Fibroblast of lung (primary cell): ENCODE measurements around the gene MLYCD. TPM values are rescaled to one million over a fixed set of nuclear protein-coding genes. Genes with fewer than 3 reads are reported as not detected.

Source experiments
- DNase-seq, 2 donors: peaks; one replicate each; pipeline versions ENCODE4 v3.0.0 to v3.0.0-alpha.2; 2010; ENCODE audit warnings: low read depth in 2 of 2
- H2AFZ ChIP-seq: 2 replicates; pipeline ENCODE4 v1.5.1; 2012; ENCODE audit warnings: low read length, control low read depth, inconsistent platforms
- H3K27ac ChIP-seq: 2 replicates; pipeline ENCODE4 v1.5.1; 2011; ENCODE audit warnings: low read length, control low read depth; ENCODE audit not compliant: insufficient read depth
- H3K27me3 ChIP-seq: 2 replicates; pipeline ENCODE4 v1.5.1; 2011; ENCODE audit warnings: mild to moderate bottlenecking, low read length; ENCODE audit not compliant: control insufficient read depth, insufficient read depth
- H3K36me3 ChIP-seq: 2 replicates; pipeline ENCODE4 v1.5.1; 2011; ENCODE audit warnings: low read length; ENCODE audit not compliant: control insufficient read depth, insufficient read depth
- H3K4me1 ChIP-seq: 2 replicates; pipeline ENCODE4 v1.5.1; 2011; ENCODE audit warnings: low read length; ENCODE audit not compliant: control insufficient read depth, insufficient read depth; ENCODE audit errors: extremely low read depth
- H3K4me2 ChIP-seq: 2 replicates; pipeline ENCODE4 v1.5.1; 2011; ENCODE audit warnings: low read length, control low read depth; ENCODE audit not compliant: insufficient read depth; ENCODE audit errors: extremely low read depth
- H3K4me3 ChIP-seq, 4 experiments: fragments of 200-600 bp in 1 of 4; sonication (generic) in 1 of 4; replicated peaks in 1 of 4; 2 replicates each; pipeline ENCODE4 v1.5.1; 2011 to 2016; ENCODE audit warnings: low read length in 4 of 4, low read depth in 3 of 4, mild to moderate bottlenecking in 3 of 4, control low read depth in 2 of 4, inconsistent platforms in 1 of 4, mixed read lengths in 1 of 4; ENCODE audit not compliant: insufficient read depth in 1 of 4; ENCODE audit errors: control extremely low read depth in 1 of 4
- H3K79me2 ChIP-seq: 2 replicates; pipeline ENCODE4 v1.5.1; 2012; ENCODE audit warnings: mild to moderate bottlenecking, low read length, inconsistent platforms; ENCODE audit not compliant: control insufficient read depth, insufficient read depth
- H3K9ac ChIP-seq: 2 replicates; pipeline ENCODE4 v1.5.1; 2011; ENCODE audit warnings: mild to moderate bottlenecking, low read length, control low read depth; ENCODE audit not compliant: insufficient read depth
- H3K9me3 ChIP-seq: 2 replicates; pipeline ENCODE4 v1.5.1; 2012; ENCODE audit warnings: low read depth, low read length; ENCODE audit not compliant: control insufficient read depth, insufficient read depth
- H4K20me1 ChIP-seq: 2 replicates; pipeline ENCODE4 v1.5.1; 2011; ENCODE audit warnings: low read length; ENCODE audit not compliant: control insufficient read depth, insufficient read depth; ENCODE audit errors: extremely low read depth
- CTCF ChIP-seq, 2 donors: IDR thresholded peaks in 1 of 2; conservative IDR thresholded peaks in 1 of 2; 1 replicate in 1 of 2; 2 replicates in 1 of 2; pipeline ENCODE4 v1.5.1; 2011 to 2012; ENCODE audit warnings: low read length in 2 of 2, control low read depth in 1 of 2, inconsistent platforms in 1 of 2, low read depth in 1 of 2, mild to moderate bottlenecking in 1 of 2
- EZH2 ChIP-seq: IDR thresholded peaks from 2 replicates; pipeline ENCODE4 v1.5.1; 2012; ENCODE audit warnings: low read length, control low read depth, mild to moderate bottlenecking; ENCODE audit errors: missing control alignments
- polyA plus RNA-seq, 2 donors: library from polyadenylated mRNA; depleted of rRNA in 1 of 2; stranded (reverse) in 1 of 2; unstranded in 1 of 2; fragments of >200 nt; gene quantifications; 2 replicates each; pipeline ENCODE4 v1.2.1, GENCODE V29; 2011 to 2012; ENCODE audit warnings: missing spikeins in 1 of 2
- total RNA-seq: library from RNA; depleted of rRNA; stranded (reverse); fragments of >200 nt; gene quantifications from 2 replicates; pipeline ENCODE4 v1.2.1, GENCODE V29; 2014

The MLYCD gene
- total and polyA plus RNA-seq, 2 donors (not counting 1 experiment from before 2014, with no cell fraction given), result 1.0 to 3.8 TPM

GRCh38 chr16:83960521-83961249 lies 61.8 kb downstream of the MLYCD start:
- no peak overlapping the region for H2AFZ ChIP-seq
- H3K4me3 ChIP-seq, result no peak overlapping the region
- TF ChIP-seq EZH2 (no peak), CTCF (conservative IDR thresholded peaks at IDR 0.05 in 1 of 2, IDR thresholded peaks at IDR 0.05 in 1 of 2; ENCODE audit: low read depth in 1 of 2, low read length in 2 of 2) (no peak)
- no peak overlapping the region for H3K27ac ChIP-seq
- H3K9me3 ChIP-seq, result no peaks in the 10 kb centered on the region
- no peaks in the 10 kb centered on the region for H4K20me1 ChIP-seq
- H3K9ac ChIP-seq, result no peak overlapping the region
- no peak overlapping the region for H3K4me2 ChIP-seq
- no peaks in the 10 kb centered on the region for H3K27me3 ChIP-seq
- no peak for DNase-seq
- H3K79me2 ChIP-seq, result no peaks in the 10 kb centered on the region
- peaks cover 14% of the 10 kb centered on the region for H3K36me3 ChIP-seq
- no peaks in the 10 kb centered on the region for H3K4me1 ChIP-seq

- H3K27ac ChIP-seq, result no peak overlapping the region
- H3K9me3 ChIP-seq, result no peaks in the 10 kb centered on the region
- no peak for DNase-seq
- no peaks in the 10 kb centered on the region for H3K4me1 ChIP-seq
- no peaks in the 10 kb centered on the region for H3K79me2 ChIP-seq
- H3K36me3 ChIP-seq, result peaks cover 14% of the 10 kb centered on the region
- no peak overlapping the region for H3K4me2 ChIP-seq
- TF ChIP-seq EZH2 (no peak), CTCF (conservative IDR thresholded peaks at IDR 0.05 in 1 of 2, IDR thresholded peaks at IDR 0.05 in 1 of 2; ENCODE audit: low read depth in 1 of 2, low read length in 2 of 2) (no peak)
- no peaks in the 10 kb centered on the region for H3K27me3 ChIP-seq
- no peak overlapping the region for H3K9ac ChIP-seq
- H3K4me3 ChIP-seq, result no peak overlapping the region
- H4K20me1 ChIP-seq, result no peaks in the 10 kb centered on the region
- no peak overlapping the region for H2AFZ ChIP-seq
Observed at GRCh38 chr16:83961591-83961990, 62.7 kb downstream of the MLYCD start.

- Histone ChIP-seq H3K4me2 (no peak overlapping the region), H3K27me3 (no peaks in the 10 kb centered on the region), H3K36me3 (peaks cover 12% of the 10 kb centered on the region), H3K4me1 (no peaks in the 10 kb centered on the region), H3K9ac (no peak overlapping the region), H3K9me3 (no peaks in the 10 kb centered on the region), H2AFZ (no peak overlapping the region), H3K4me3 (no peak overlapping the region), H3K79me2 (no peaks in the 10 kb centered on the region), H4K20me1 (no peaks in the 10 kb centered on the region), H3K27ac (no peak overlapping the region)
- DNase-seq, result no peak
- TF ChIP-seq EZH2 (no peak), CTCF (conservative IDR thresholded peaks at IDR 0.05 in 1 of 2, IDR thresholded peaks at IDR 0.05 in 1 of 2; ENCODE audit: low read depth in 1 of 2, low read length in 2 of 2) (no peak)
Observed at GRCh38 chr16:83963277-83964119, 64.6 kb downstream of the MLYCD start.
